ENCODE results near the gene CASKIN1.

DNA sequence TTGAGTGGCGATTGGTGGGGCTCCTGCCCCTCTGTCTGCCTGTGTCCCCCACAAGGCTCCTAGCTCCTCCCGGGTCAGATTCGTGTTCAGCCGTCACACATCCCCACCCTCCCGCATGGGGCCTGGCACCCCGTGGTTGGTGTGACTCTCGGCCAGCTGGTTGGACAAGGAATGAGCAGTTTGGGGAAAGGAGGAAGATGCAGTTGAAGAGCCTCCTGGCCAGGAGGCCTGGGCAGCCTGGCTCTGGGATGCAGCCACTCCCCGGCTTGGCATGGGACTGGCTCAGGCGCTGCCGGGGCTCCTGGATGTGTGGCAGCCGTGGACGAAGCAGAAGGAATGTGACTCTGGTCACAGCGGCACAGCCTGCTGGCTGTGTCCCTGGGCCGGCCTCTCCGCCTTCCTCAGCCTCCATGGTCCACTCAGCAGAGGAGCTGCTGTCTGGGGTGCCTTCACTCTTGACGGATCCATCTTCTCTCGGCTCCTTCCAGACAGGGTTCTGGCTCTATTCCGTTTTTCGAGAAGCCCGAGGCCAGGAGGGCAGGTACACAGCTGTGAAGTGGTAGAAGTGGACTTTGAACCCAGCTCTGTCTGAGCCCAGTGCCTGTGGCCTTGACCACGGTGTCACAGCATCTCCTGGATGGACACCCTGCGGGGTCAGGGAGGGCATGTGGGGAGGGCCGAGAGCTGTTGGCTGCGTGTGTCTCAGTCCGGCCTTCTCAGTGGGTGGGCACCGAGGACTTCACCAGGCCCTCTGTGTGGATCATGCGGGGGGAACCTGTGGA lies 38.7 kb downstream of the CASKIN1 start:
- TF ChIP-seq CTCF (IDR thresholded peaks at IDR 0.05) (no peak), TCF7L2 (IDR thresholded peaks at IDR 0.05; ENCODE audit: low read depth, low read length) (no peak)

All from Panc1 (cell line).